Neuron (in vitro differentiated cells): Measurements from ENCODE around the gene NCOA7.
"Not testable (repeated sequence)": the region's sequence is repeated elsewhere in the genome, so short reads cannot be mapped to it uniquely, and the experiment has no call there.

Experiments used
- H2AFZ ChIP-seq: one replicate; pipeline ENCODE4 v1.6.1; 2013; ENCODE audit warnings: low read depth, mild to moderate bottlenecking, inconsistent platforms, low read length, moderate library complexity
- H3K27me3 ChIP-seq: one replicate; pipeline ENCODE4 v1.6.1; 2013; ENCODE audit warnings: low read length; ENCODE audit not compliant: insufficient read depth
- H3K36me3 ChIP-seq: one replicate; pipeline ENCODE4 v1.6.1; 2013; ENCODE audit warnings: low read length; ENCODE audit not compliant: insufficient read depth
- H3K4me1 ChIP-seq: one replicate; pipeline ENCODE4 v1.6.1; 2013; ENCODE audit warnings: low read length; ENCODE audit not compliant: insufficient read depth
- H3K4me3 ChIP-seq: 2 replicates; pipeline ENCODE4 v1.5.1; 2013; ENCODE audit warnings: mild to moderate bottlenecking, low read length, moderate library complexity
- H3K9me3 ChIP-seq: one replicate; pipeline ENCODE4 v1.6.1; 2013; ENCODE audit warnings: low read length

NCOA7 gene

DNA sequence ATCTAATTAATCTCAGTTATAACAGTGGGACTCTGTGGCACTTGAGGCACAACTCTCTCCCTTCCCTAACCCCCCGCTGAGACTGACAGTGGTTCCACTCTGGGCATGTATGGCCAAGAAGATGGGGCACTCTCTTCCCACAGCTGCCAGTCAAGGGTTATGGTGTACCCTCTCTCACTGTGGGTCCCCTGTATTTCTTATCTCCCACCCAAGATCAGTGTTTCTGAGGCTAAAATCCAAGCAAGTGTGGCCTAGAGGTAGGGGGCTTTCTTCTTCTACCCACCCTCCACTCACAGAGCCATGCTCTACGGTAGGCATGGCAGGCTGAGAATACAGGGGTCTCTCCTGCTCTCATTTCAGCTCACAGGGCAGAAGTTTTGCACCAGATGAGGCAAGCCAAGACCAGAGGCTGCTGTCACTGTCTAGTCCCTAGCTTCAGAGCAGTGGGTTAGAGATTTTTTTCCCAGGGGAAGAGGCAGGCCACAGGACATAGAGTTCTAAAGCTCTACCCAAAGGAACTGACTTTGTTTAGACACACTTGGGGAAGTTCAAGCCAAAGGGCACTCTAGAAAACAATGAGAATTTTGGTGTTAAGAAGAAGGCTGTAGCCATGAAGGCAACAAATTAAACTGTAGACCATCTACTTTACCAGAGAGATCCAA is 134.1 kb downstream of the NCOA7 start:
- Histone ChIP-seq H2AFZ (no peak overlapping the region), H3K4me1 (no peaks in the 10 kb centered on the region), H3K27me3 (no peaks in the 10 kb centered on the region), H3K4me3 (no peak overlapping the region), H3K9me3 (no peaks in the 10 kb centered on the region), H3K36me3 (peaks cover 3% of the 10 kb centered on the region)

- Histone ChIP-seq H3K9me3 (no peaks in the 10 kb centered on the region), H3K36me3 (peaks cover 3% of the 10 kb centered on the region), H3K27me3 (no peaks in the 10 kb centered on the region), H3K4me1 (no peaks in the 10 kb centered on the region), H3K4me3 (no peak overlapping the region), H2AFZ (no peak overlapping the region)
Measured at GRCh38 chr6:125926711-125927110, 136.0 kb downstream of the NCOA7 start.

- H3K36me3 ChIP-seq, result no peaks in the 10 kb centered on the region
- no peak overlapping the region for H3K4me3 ChIP-seq
- no peak overlapping the region for H2AFZ ChIP-seq
- no peaks in the 10 kb centered on the region for H3K4me1 ChIP-seq
- H3K9me3 ChIP-seq, result no peaks in the 10 kb centered on the region
- no peaks in the 10 kb centered on the region for H3K27me3 ChIP-seq
Measured at GRCh38 chr6:125927761-125928160, 137.0 kb downstream of the NCOA7 start.

- H3K4me1 ChIP-seq, result no peaks in the 10 kb centered on the region
- H2AFZ ChIP-seq, result no peak overlapping the region
- no peaks in the 10 kb centered on the region for H3K36me3 ChIP-seq
Measured at GRCh38 chr6:125930765-125931418, 140.1 kb downstream of the NCOA7 start.

GRCh38 chr6:125931733-125932450 is 141.1 kb downstream of the NCOA7 start:
- Histone ChIP-seq H3K4me3 (no peak overlapping the region), H3K9me3 (no peaks in the 10 kb centered on the region), H2AFZ (no peak overlapping the region), H3K4me1 (no peaks in the 10 kb centered on the region), H3K36me3 (no peaks in the 10 kb centered on the region), H3K27me3 (no peaks in the 10 kb centered on the region)

More at GRCh38 chr6:125930765-125931418, 140.1 kb downstream of the NCOA7 start:
- H3K4me3 ChIP-seq, result no peak overlapping the region
- H3K27me3 ChIP-seq, result no peaks in the 10 kb centered on the region
- H3K9me3 ChIP-seq, result no peaks in the 10 kb centered on the region

DNA sequence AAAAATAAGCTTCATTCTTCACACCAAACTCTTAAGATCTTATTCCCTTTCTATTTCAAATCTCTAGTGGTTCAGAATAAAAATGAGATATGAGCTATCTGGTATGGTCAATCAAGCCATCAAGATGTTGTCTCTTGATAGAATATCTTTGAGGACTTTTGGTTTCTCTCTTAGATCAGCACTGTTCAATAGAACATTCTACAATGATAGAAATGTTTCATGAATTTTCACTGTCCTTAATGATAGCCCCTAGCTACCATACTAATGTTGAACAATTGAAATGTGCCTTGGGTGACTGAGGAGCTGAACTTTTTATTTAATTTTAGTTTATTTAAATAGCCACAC is 141.7 kb downstream of the NCOA7 start:
- Histone ChIP-seq H3K36me3 (no peaks in the 10 kb centered on the region), H3K27me3 (no peaks in the 10 kb centered on the region), H3K4me3 (no peak overlapping the region), H2AFZ (no peak overlapping the region), H3K9me3 (no peaks in the 10 kb centered on the region), H3K4me1 (no peaks in the 10 kb centered on the region)

DNA sequence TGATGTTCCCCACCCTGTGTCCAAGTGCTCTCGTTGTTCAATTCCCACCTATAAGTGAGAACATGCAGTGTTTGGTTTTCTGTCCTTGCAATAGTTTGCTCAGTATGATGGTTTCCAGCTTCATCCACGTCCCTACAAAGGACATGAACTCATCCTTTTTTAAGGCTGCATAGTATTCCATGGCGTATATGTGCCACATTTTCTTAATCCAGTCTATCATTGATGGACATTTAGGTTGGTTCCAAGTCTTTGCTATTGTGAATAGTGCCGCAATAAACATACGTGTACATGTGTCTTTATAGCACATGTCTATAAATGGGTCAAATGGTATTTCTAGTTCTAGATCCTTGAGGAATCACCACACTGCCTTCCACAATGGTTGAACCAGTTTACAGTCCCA is 144.8 kb downstream of the NCOA7 start:
- not testable (repeated sequence) for H3K9me3 ChIP-seq, H3K27me3 ChIP-seq, H3K4me1 ChIP-seq, H2AFZ ChIP-seq, H3K4me3 ChIP-seq, H3K36me3 ChIP-seq

- Histone ChIP-seq H3K9me3 (no peaks in the 10 kb centered on the region), H2AFZ (no peak overlapping the region), H3K4me3 (no peak overlapping the region), H3K4me1 (no peaks in the 10 kb centered on the region), H3K27me3 (peaks cover 4% of the 10 kb centered on the region), H3K36me3 (no peaks in the 10 kb centered on the region)
Measured at GRCh38 chr6:125939026-125939425, 148.3 kb downstream of the NCOA7 start.

- H3K36me3 ChIP-seq, result no peaks in the 10 kb centered on the region
- peaks cover 4% of the 10 kb centered on the region for H3K27me3 ChIP-seq
- H3K9me3 ChIP-seq, result no peaks in the 10 kb centered on the region
- no peak overlapping the region for H2AFZ ChIP-seq
- no peaks in the 10 kb centered on the region for H3K4me1 ChIP-seq
- no peak overlapping the region for H3K4me3 ChIP-seq
Measured at GRCh38 chr6:125939791-125940190, 149.0 kb downstream of the NCOA7 start.

DNA sequence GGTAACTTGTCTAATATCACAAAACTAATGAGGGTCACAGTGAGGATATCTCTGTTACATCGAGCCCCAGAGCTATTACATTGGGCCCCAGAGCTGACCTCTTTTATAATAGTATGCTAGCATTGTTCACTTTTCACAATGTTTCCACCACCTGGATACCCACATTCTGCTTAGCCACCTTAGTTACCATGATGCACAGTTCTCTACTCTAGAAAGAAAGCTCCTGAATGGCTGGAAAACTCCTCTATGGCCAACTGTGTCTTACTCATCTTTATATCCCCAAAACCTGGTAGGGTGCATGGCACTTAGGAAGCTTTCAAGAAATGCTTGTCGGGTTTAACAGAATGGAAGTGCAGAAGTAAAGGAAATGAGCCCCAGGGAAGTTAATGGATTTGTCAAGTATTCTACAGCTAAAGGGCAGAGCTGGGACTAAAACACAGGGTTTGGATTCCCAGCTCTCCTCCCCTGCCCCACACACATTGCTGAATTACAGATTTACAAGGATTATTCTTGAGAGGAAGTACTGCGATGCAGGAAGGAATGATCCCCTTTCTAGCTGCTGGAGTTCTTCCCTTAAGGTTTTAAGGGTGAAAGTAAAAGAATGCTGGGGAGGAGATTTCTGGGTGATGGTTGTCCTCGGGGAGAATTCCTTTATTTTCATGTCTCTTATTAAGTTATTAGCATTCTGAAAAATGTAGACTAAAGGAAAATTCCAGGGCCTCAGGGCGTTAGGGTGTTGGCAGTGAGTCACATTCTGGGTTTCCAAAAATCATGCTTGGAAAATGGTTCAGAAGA is 149.7 kb downstream of the NCOA7 start:
- Histone ChIP-seq H2AFZ (no peak overlapping the region), H3K4me1 (no peaks in the 10 kb centered on the region), H3K4me3 (no peak overlapping the region), H3K36me3 (no peaks in the 10 kb centered on the region), H3K9me3 (no peaks in the 10 kb centered on the region), H3K27me3 (peaks cover 4% of the 10 kb centered on the region)

- Histone ChIP-seq H3K36me3 (no peaks in the 10 kb centered on the region), H3K27me3 (peaks cover 4% of the 10 kb centered on the region), H3K9me3 (no peaks in the 10 kb centered on the region), H3K4me3 (no peak overlapping the region), H2AFZ (no peak overlapping the region), H3K4me1 (no peaks in the 10 kb centered on the region)
Measured at GRCh38 chr6:125942672-125943527, 152.1 kb downstream of the NCOA7 start.
